CD4-positive, alpha-beta T cell treated with Interleukin-4 for 1 hour (primary cell): ENCODE data around the gene CDC42BPB.

Experiments
- DNase-seq, 2 donors: peaks; one replicate each; pipeline ENCODE4 v3.0.0-alpha.2; 2020 to 2022

The CDC42BPB gene

DNA sequence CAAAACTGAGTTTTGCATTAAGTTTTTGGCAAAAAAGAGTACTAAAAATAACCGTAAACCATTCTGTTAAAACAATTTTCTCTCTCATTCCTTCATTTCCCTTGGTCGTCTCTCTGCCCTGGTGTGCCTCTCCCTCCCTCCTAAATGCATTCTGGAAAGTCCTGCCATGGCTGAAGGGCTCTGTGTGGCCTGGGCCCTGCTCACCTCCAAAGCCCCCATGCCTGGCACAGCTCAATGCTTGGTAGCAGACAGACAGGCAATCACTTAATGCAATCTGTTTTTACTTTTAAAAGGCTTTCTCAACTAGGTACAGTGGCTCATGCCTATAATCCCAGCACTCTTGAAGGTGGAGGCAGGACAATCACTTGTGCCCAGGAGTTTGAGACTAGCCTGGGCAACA is 47.8 kb downstream of the CDC42BPB start:
- DNase-seq, result no peak

DNA sequence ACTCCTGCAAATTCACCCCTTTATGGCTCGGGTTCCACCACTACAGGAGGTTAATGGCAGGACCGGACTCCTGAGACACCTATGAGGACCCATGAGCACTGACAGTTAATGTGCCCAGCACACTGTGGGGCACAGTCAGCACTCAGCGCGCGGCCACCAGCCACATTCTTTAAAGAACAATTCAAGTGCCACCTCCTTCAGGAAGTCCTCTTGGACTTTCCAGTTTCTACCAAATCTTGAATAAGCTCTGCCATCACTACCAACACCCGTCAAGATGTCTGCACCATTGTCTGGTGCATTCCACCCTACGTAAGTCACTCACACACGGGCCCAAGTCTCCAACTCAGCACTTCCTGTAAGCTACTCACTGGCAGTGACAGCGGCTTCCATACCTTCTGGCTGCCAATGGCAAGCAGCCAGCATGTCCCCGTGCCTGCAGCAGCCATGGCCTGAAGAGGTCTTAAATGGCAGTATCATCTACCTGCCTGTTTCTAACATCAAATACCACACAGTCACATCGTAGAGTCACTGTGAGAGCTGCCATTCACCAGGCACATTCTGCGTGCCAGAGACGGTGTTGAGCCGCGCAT is 48.5 kb downstream of the CDC42BPB start:
- no peak for DNase-seq

- no peak for DNase-seq
These were observed 49.2 kb downstream of the CDC42BPB start for GRCh38 chr14:103008126-103008525.

GRCh38 chr14:103007555-103007954 is 49.8 kb downstream of the CDC42BPB start:
- DNase-seq, result no peak

DNA sequence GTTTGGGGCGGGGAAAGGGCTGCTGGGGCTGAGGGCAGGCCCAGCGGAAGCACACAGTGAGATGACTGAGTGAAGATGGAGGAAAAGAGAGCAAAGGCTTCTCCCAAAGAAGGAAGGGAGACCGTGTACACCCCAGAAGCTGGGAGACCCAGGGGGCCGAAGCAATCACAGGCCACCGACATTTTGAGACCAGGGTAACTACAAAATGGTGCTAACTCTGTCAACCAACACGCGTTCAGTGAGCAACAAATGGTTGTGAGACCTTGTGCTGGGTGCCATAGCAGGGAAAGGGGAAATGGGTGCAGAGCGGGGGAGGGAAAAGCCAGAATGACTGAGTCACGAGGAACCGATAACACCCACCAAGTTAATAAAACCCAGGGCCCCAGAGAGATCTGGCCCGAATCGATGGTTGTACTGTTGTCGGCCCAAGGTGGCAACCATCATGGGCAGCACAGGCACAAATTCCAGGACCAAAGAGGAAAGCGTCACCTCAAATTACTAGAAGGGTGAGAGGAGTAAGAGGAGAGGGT is 50.3 kb downstream of the CDC42BPB start:
- DNase-seq, result no peak

DNA sequence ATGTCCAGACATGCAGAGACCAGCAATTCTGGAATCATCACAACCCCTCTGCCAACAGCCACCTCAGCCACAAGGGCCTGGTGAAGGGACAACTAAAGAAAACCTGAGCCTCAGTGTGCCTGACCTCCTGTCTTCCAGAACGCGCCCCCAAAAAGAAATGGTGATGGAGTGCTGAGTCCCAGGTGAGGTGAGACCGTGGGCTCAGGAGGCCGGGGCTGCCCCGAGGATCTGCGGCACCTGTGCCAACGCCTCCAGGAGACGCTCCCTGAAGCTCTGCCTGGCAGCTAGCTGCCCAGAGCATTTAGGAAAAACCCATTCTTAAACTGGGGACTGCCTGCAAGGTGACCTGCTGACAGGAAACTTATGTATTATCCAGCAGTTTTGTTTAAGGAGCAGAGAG is 51.2 kb downstream of the CDC42BPB start:
- no peak for DNase-seq

GRCh38 chr14:103003850-103004249 is 53.5 kb downstream of the CDC42BPB start:
- no peak for DNase-seq

- DNase-seq, result no peak
These were observed 54.1 kb downstream of the CDC42BPB start for GRCh38 chr14:103003351-103003615.

GRCh38 chr14:103002578-103003350 is 54.6 kb downstream of the CDC42BPB start:
- DNase-seq, result peak in 1 of 2 donors; percentile 2

DNA sequence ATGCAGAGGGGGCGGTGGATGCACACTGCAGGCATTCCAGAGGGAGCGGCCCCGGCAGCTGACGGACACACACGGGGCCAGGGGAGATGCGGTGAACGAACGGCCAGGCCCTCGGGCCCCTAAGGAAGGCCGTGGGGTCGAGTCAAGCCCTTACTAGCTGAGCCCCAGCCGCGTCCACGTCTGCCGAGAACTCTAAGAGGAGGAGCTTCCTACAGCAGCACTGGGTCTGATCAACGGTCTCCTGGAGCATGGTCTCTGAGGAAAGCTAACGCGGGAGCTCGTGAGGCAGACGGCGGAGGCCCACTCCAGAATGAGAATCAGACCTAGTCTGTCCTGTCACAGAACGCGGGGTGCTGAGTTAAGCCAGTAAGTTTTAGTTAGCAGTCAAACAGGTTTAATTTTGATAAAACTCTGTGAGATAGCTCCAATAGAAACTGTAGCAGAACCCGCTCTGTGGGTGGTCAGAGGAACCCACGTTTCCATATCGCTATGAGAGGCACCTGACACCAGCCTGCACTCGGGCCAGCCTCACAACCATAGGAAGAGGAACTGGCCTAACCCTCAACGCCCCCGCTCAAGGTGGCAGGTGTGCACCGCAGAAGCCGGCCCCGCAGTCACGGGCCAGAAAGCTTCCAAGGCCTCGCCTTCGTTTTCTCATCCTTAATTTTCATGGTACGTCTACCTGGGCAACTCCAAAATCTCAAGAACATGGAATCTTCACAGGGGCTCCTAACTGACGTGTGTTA is 55.5 kb downstream of the CDC42BPB start:
- no peak for DNase-seq

DNA sequence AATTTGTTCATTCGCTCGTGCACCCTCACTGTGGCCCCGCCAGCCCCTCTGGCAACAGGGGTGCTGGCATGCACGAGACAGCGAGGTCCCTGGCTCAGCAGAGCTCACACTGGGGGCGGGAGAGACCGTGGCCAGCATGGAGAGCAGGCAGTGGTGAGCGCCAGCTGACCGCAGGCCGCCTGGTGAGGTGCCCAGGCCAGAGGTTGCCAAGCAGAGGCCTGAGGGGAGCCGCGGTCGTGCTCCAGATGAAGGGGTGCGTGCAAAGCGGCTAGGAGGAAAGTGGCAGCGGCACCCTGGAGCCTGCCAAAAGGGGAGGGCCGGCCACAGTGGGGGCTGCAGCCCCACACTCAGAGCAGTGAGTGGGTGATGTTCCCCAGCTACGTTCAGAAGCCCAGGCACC is 56.1 kb downstream of the CDC42BPB start:
- no peak for DNase-seq

DNA sequence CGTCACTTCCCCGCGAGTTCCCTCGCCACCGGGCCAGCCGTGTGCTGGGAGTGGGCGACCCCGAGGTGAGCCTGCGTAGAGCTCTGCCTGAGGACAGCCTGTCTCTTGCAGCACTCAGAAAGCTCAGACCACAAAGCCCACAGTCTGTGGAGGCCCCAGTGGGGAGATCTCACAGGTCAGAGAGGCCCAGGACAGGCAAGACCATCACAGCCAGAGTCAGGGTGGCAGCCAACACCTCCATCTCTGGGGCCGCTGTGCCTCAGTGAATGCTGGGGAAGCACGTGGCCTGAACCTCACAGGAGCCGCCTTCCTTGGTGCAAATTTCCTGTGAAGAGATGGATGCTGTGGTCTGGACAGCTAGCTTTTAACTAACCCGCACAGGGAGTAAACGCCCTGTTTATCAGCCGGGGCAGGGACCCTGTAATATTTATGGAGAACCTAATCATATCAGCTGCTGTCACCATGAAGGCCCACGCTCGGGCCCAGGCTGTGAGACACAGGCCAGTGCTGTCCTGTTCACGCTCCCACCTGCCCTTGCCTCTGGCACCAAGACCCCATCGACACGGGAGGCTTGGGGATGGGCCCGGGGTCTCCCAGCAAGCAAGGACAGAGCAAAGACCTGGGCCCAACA is 56.9 kb downstream of the CDC42BPB start:
- no peak for DNase-seq

DNA sequence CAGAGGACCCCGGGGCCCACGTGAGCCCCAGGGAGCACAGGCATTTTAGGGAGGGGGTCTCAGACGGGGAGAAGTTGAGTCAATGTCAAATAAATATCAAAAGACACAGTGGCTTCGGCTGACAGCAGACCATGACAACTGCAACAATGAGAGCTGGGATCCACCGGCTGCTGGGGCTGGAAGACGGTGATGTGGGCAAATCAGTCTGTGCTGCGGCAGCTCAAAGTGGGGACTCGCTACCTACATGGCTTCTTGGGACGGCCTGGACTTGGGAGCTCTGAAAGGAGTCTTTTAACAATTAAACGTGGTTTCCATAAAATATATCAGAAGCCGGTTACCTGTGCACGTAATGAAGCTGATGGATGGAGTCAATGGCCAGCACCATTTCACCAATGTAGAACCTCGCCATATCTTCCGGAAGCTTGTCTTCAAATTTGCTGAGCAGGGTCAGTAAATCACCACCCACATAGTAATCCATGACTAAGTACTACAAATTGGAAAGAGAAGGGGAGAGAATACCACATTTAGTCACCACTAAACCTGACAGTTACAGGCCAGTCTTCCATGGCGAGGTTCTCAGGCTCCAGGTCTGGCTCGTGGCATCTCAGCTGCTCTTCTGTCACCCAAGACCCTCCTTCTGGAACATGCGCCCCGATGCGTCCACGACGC is 58.0 kb downstream of the CDC42BPB start:
- DNase-seq, result no peak

GRCh38 chr14:102998393-102998792 is 59.0 kb downstream of the CDC42BPB start:
- DNase-seq, result no peak

- DNase-seq, result no peak
These were observed 60.4 kb downstream of the CDC42BPB start for GRCh38 chr14:102996941-102997340.

DNA sequence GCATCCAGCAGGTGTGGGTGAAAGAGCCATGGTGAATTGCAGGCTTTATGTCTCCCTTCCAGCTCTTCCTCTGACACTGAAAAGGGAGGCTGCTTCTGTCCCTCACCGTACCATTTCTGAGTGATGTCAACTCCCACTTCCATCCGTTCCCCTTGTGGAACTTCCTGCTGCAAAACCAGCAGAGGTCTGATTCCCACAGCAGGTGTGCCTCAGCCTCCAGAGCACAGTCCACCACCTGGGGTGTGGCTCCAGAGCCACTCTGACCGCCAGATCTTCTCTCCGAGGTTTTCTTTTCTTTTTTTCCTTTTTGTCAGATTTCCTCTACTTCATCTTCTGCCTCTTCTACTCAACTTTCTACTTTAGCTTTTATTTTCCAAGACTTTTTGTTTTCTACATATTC is 62.7 kb downstream of the CDC42BPB start:
- DNase-seq, result no peak

DNA sequence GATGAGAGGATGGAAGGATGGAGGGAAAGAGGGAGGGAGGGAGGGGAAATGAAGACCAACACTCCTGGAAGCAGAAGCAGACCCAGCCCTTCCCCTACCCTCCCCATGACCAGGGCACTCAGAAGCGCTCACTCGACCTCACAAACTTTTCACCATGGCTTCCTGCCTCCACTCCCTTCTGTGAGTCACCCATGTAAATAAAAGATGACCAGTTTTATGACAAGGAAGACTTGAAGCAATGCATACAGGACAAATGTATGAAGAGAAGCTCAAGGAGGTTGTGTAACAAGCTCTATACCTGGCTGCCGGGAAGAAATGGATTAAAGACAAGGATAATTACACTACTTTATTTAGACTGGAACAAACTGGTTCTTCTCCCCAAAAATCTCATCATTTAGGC is 63.8 kb downstream of the CDC42BPB start:
- no peak for DNase-seq

- no peak for DNase-seq
These were observed 66.0 kb downstream of the CDC42BPB start for GRCh38 chr14:102991376-102991775.

- no peak for DNase-seq
These were observed 69.3 kb downstream of the CDC42BPB start for GRCh38 chr14:102988054-102988453.

DNA sequence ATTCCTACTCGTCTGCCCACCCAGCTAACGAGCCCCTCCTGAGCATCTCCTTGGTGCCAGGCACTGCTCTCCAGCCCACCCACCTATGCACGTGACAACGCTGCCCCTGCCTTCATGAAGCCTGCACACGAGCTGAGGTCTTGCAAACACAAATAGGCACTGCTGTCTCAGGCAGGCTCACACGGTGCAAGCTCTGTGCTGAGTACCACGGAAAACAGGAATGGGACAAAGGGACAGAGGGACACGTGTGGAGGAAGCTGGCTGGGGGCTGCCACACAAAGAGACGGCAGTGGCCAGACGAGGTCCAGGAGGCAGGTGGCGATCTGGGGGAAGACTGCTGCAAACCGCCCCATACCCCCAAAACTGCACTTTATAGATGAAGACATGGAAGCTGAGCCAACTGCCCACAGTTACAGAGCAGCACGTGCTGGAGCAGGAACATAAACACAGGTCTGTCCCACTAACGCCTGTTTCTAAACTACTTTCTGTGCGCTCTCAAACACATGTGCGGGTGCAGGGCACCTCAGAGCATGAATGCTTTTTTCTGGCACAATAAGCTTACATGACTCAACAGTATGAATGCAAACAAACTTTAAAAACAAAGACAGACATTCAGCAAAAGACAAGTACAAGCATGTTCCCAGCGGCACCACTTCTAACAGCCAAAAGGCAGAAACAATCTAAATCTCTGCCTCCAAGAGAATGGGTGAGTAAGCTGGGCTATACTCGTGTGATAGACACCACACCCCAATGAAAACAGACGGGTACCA is 70.4 kb downstream of the CDC42BPB start:
- DNase-seq, result no peak

DNA sequence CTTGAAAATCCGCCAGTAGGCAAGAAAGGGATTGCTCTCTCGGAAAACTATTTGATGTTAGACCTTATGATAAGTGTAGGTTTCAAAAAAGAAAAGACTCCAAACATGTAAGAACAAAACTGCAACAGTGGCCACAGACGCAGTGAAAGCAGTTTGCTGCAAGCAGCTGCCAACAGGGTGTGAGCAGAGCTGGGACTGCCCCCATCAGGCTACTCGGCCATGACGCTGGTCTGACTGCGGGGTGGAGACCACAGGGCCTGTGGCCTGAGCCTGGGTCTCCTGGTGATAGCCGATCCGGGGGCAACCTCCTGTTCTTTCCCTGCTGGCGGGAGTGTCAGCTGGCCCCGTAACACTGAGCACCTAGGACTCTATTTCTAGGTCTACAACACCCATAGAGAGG is 71.7 kb downstream of the CDC42BPB start:
- DNase-seq, result no peak
